GM12874 (cell line): Measurements from ENCODE around the gene KLF18.

ENCODE experiments used
- TF ChIP-seq, protein P1 (sequence below): IDR thresholded peaks from 2 replicates; pipeline ENCODE4 v1.5.1; 2011; ENCODE audit warnings: low read depth, mild to moderate bottlenecking, control low read depth, low read length, moderate library complexity; ENCODE audit not compliant: insufficient read depth

Gene KLF18

DNA sequence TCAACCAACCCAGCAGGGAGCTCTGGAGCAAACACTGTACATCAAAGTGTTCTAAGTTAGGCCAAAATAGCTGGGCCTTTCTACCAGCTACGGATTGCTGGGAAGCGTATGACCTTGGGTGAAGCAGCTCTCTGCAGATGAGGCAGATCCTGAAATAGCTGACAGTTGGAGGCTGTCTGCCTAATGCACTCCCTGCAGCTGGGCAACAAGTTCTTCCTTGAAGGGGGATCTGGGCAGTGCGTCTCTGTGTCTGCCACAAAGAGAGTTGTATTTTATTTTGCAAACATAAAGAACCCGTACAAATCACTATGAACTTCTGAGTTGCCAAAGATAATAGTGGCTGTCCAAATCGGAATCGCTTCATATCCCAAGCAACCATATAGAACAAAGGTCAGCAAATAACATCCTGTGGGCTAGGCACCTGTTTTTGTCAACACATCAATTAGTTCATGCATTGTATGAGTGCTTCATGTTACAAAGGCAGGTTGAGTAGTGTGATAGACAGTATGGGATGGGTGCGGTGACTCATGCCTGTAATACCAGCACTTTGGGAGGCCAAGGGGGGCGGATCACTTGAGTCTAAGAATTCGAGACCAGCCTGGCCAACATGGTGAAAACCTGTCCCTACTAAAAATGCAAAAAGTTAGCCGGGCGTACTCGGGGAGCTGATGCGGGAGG lies 51.9 kb downstream of the KLF18 start:
- TF ChIP-seq, protein P1, sequence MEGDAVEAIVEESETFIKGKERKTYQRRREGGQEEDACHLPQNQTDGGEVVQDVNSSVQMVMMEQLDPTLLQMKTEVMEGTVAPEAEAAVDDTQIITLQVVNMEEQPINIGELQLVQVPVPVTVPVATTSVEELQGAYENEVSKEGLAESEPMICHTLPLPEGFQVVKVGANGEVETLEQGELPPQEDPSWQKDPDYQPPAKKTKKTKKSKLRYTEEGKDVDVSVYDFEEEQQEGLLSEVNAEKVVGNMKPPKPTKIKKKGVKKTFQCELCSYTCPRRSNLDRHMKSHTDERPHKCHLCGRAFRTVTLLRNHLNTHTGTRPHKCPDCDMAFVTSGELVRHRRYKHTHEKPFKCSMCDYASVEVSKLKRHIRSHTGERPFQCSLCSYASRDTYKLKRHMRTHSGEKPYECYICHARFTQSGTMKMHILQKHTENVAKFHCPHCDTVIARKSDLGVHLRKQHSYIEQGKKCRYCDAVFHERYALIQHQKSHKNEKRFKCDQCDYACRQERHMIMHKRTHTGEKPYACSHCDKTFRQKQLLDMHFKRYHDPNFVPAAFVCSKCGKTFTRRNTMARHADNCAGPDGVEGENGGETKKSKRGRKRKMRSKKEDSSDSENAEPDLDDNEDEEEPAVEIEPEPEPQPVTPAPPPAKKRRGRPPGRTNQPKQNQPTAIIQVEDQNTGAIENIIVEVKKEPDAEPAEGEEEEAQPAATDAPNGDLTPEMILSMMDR = no peak
